Measurements from ENCODE around the gene CTNNA3.

- TF ChIP-seq CTCF (IDR thresholded peaks at IDR 0.05) (no peak), POLR2A (IDR thresholded peaks at IDR 0.05) (no peak)
These were observed 1437.3 kb downstream of the CTNNA3 start for GRCh38 chr10:66258693-66259092.
